Tibial artery (tissue), 4 donors: Measurements from ENCODE around the gene VAPB.

ENCODE experiments used
- DNase-seq, 2 donors: peaks; one replicate each; pipeline ENCODE4 v3.0.0-alpha.2; 2019
- H3K27ac ChIP-seq, 2 donors: fragments of 200-600 bp; sonication (generic) in 1 of 2; 1 replicate in 1 of 2; 2 replicates in 1 of 2; pipeline ENCODE4 v1.5.1; 2018 to 2019; ENCODE audit warnings: mild to moderate bottlenecking in 1 of 2
- H3K27me3 ChIP-seq, 2 donors: fragments of 200-600 bp; sonication (generic) in 1 of 2; one replicate each; pipeline versions ENCODE4 v1.5.1 to v1.6.0; 2016 to 2019
- H3K36me3 ChIP-seq, 3 donors: fragments of 200-600 bp; sonication (generic) in 2 of 3; one replicate each; pipeline ENCODE4 v1.5.1; 2016 to 2019; ENCODE audit warnings: mild to moderate bottlenecking in 2 of 3
- H3K4me1 ChIP-seq, 4 donors: fragments of 200-600 bp; sonication (generic) in 2 of 4; 1 replicate in 3 of 4; 2 replicates in 1 of 4; pipeline ENCODE4 v1.5.1; 2016 to 2019
- H3K4me3 ChIP-seq, 2 donors: fragments of 200-600 bp; sonication (generic) in 1 of 2; 1 replicate in 1 of 2; 2 replicates in 1 of 2; pipeline ENCODE4 v1.5.1; 2018 to 2019; ENCODE audit warnings: mild to moderate bottlenecking in 2 of 2
- H3K9me3 ChIP-seq, 3 donors: fragments of 200-600 bp; sonication (generic) in 1 of 3; one replicate each; pipeline ENCODE4 v1.5.1; 2016 to 2019
- CTCF ChIP-seq, 2 experiments: fragments of 200-600 bp in 1 of 2; fragments of 450-650 bp in 1 of 2; IDR thresholded peaks; one replicate each; pipeline ENCODE4 v1.5.1; 2017 to 2019; ENCODE audit warnings: antibody characterized with exemption in 2 of 2, mild to moderate bottlenecking in 1 of 2, moderate library complexity in 1 of 2
- intact Hi-C: fragments of 100-400 bp; cut with DNase I; formaldehyde crosslinking; loops from one replicate; pipeline ENCODE4 v1.15.0; 2023; ENCODE audit warnings: low total_unique reads

The VAPB gene

GRCh38 chr20:58394801-58395200, 5.8 kb downstream of the VAPB start:
- no peak for TF ChIP-seq CTCF (IDR thresholded peaks at IDR 0.05)

DNA sequence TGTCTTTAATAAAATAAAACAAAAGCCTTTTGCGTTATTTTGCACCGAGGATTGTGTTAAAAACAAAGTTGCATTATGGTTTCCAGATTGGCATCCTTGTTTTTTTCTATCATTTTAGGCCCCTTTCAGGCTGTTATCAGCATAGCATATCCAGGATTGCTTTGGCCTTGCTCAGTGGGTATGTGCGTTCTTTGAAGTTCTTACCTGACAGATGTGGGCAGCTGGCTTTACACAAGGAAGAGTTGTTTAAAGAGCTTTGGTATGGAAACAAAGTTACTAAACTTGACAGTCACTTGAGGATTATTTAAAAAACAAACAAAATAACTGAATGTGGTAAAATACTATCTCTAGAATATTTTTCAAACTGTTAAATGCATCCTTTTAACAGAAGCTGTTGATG, 6.6 kb downstream of the VAPB start:
- no peak overlapping the region for H3K4me3 ChIP-seq
- no peaks in the 10 kb centered on the region for H3K9me3 ChIP-seq
- no peaks in the 10 kb centered on the region for H3K36me3 ChIP-seq
- H3K27me3 ChIP-seq = no peaks in the 10 kb centered on the region
- DNase-seq = no peak
- no peak for TF ChIP-seq CTCF (IDR thresholded peaks at IDR 0.05)
- peaks cover 0 to 39% (median 20%) of the 10 kb centered on the region in 4 donors for H3K4me1 ChIP-seq
- no peak overlapping the region for H3K27ac ChIP-seq
- intact Hi-C loops = loop anchor here (10.0 kb wide), 1 partner anchor 249 kb away; no protein-coding TSS in a partner anchor

More at GRCh38 chr20:58394801-58395200, 5.8 kb downstream of the VAPB start:
- Histone ChIP-seq H3K36me3 (no peaks in the 10 kb centered on the region), H3K27ac (no peak overlapping the region), H3K9me3 (no peaks in the 10 kb centered on the region), H3K4me3 (no peak overlapping the region), H3K27me3 (no peaks in the 10 kb centered on the region), H3K4me1 (peaks cover 0 to 47% (median 27%) of the 10 kb centered on the region in 4 donors)
- intact Hi-C loops = loop anchor here (10.0 kb wide), 1 partner anchor 250 kb away; no protein-coding TSS in a partner anchor
- no peak for DNase-seq

DNA sequence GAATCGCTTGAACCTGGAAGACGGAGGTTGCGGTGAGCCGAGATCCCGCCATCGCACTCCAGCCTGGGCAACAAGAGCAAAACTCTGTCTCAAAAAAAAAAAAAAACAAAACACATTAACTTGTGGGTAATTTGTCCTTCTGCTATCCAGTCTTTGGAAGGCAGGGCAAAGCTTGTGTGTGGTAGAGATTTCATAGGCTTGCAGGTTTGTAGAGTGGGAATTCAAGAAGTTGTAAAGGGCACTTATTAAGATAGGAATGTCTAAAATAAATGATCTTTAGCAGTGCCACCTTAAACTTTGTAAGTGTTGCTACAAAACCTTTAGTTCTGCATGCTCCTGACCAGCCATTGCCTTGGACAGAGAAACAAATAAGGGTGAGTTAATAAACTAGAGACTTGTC, 8.4 kb downstream of the VAPB start:
- H3K4me1 ChIP-seq = peaks cover 0 to 29% (median 13%) of the 10 kb centered on the region in 4 donors
- no peaks in the 10 kb centered on the region for H3K9me3 ChIP-seq
- no peak for TF ChIP-seq CTCF (IDR thresholded peaks at IDR 0.05)
- no peaks in the 10 kb centered on the region for H3K36me3 ChIP-seq
- H3K27me3 ChIP-seq = no peaks in the 10 kb centered on the region
- DNase-seq = no peak
- no peak overlapping the region for H3K27ac ChIP-seq
- no peak overlapping the region for H3K4me3 ChIP-seq
- intact Hi-C loops = loop anchor here (10.0 kb wide), 1 partner anchor 247 kb away; no protein-coding TSS in a partner anchor

DNA sequence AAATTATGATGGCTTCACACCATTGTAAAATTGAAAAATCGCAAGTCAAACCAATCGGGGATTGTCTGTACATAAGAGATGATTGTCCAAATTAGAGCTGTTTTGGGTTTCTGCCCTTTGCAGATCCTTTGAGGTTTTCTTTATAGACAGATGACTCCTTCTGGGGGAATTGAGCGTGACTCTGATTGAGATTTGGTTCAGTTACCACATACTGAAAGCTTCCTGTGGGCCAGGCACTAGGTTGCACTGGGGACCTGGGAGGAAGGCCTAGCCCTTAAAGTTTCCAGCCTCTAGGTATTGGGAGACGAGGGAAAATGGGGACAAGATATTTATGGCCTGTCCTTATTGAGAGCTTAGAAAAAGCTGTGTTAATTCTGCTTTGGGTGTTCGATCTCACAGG, 9.2 kb downstream of the VAPB start:
- intact Hi-C loops = loop anchor here (10.0 kb wide), 1 partner anchor 247 kb away; no protein-coding TSS in a partner anchor
- H3K27me3 ChIP-seq = no peaks in the 10 kb centered on the region
- DNase-seq = no peak
- peaks cover 0 to 27% (median 13%) of the 10 kb centered on the region in 4 donors for H3K4me1 ChIP-seq
- TF ChIP-seq CTCF (IDR thresholded peaks at IDR 0.05) = no peak
- H3K27ac ChIP-seq = no peak overlapping the region
- H3K9me3 ChIP-seq = no peaks in the 10 kb centered on the region
- H3K4me3 ChIP-seq = no peak overlapping the region
- H3K36me3 ChIP-seq = no peaks in the 10 kb centered on the region

DNA sequence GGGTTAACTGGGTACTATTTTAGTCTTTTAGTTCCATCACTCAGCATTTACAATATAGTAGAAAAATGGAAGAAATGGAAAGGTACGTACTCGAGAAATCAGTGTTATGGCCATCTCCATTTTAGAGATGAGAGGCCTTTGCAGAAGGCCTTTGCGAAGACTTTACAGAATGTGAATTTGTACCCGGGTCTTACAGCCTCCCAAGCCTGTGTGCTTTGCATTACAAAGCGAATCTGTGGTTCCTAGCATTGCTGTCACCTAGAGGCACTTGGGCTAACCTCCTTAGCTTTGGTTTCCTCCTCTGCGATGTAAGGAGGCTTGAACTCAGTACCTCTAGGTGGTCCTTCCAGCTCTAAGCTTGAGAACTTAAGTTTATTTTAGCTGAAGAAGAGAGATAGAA, 10.9 kb downstream of the VAPB start:
- no peaks in the 10 kb centered on the region for H3K27me3 ChIP-seq
- TF ChIP-seq CTCF (IDR thresholded peaks at IDR 0.05) = no peak
- no peak overlapping the region for H3K4me3 ChIP-seq
- no peaks in the 10 kb centered on the region for H3K9me3 ChIP-seq
- intact Hi-C loops = loop anchor here (10.0 kb wide), 1 partner anchor 245 kb away; no protein-coding TSS in a partner anchor
- no peak for DNase-seq
- H3K4me1 ChIP-seq = peaks cover 0 to 42% (median 13%) of the 10 kb centered on the region in 4 donors
- H3K36me3 ChIP-seq = no peaks in the 10 kb centered on the region
- H3K27ac ChIP-seq = no peak overlapping the region

DNA sequence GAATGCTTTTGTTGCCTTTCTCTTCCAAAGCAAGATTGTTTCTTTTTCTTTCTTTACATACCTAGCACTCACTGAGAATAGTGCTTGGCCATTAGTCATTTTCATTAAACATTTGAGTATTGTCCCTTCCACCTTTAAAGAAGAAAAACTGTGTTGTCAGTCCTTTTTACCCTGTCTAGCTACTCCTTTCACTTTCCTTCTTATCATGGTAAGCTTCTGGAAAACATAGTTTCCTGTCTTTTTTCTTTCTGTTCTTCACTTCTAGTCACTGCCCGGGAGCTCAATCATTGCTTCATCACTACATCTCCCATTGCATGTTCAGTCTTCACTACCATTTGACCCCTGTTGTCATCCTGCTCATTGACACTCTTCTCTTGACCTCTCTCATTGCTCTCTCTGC, 12.1 kb downstream of the VAPB start:
- no peaks in the 10 kb centered on the region for H3K36me3 ChIP-seq
- intact Hi-C loops = no loop called here
- no peak for TF ChIP-seq CTCF (IDR thresholded peaks at IDR 0.05)
- H3K27ac ChIP-seq = no peak overlapping the region
- H3K4me3 ChIP-seq = no peak overlapping the region
- DNase-seq = no peak
- no peaks in the 10 kb centered on the region for H3K9me3 ChIP-seq
- H3K27me3 ChIP-seq = no peaks in the 10 kb centered on the region
- H3K4me1 ChIP-seq = peaks cover 0 to 51% (median 14%) of the 10 kb centered on the region in 4 donors
